G401 (cell line): ENCODE results near the gene FFAR3. TPM values are rescaled to one million over a fixed set of nuclear protein-coding genes. Genes with fewer than 3 reads are reported as not detected.

ENCODE experiments used
- DNase-seq: peaks from one replicate; pipeline ENCODE4 v3.0.0-alpha.2; 2015; ENCODE audit warnings: low spot score
- in situ Hi-C: cut with HindIII; loops from 2 replicates; pipeline ENCODE4 v1.10.0; 2016; ENCODE audit warnings: low sequenced_read_pairs, mixed read lengths
- total RNA-seq: library from RNA; depleted of rRNA; stranded (reverse); fragments of >200 nt; shearing (Covaris generic); gene quantifications from 2 replicates; pipeline ENCODE4 v1.2.3, GENCODE V29; 2014; rRNA removed

The FFAR3 gene
- total RNA-seq, result not detected in 2 replicates

- in situ Hi-C loops, result no loop called here
- no peak for DNase-seq
Measured at GRCh38 chr19:35357867-35358573, at the start of gene FFAR3. TSS of gene FFAR3 (plus strand) at chr19:35358460. CDS start at chr19:35358891, 431 bp downstream.

- in situ Hi-C loops, result no loop called here
- DNase-seq, result no peak
Measured at GRCh38 chr19:35308910-35309309, 49.4 kb upstream of the FFAR3 start.

GRCh38 chr19:35309481-35310279 lies 48.6 kb upstream of the FFAR3 start:
- DNase-seq, result no peak
- in situ Hi-C loops, result no loop called here

- in situ Hi-C loops, result no loop called here
- DNase-seq, result no peak
Measured at GRCh38 chr19:35310331-35310730, 47.9 kb upstream of the FFAR3 start.

GRCh38 chr19:35310811-35311465 lies 47.3 kb upstream of the FFAR3 start:
- in situ Hi-C loops, result no loop called here
- no peak for DNase-seq

GRCh38 chr19:35311901-35312665 lies 46.2 kb upstream of the FFAR3 start:
- in situ Hi-C loops, result no loop called here
- no peak for DNase-seq

GRCh38 chr19:35313587-35313986 lies 44.7 kb upstream of the FFAR3 start:
- in situ Hi-C loops, result no loop called here
- no peak for DNase-seq

- in situ Hi-C loops, result no loop called here
Measured at GRCh38 chr19:35314031-35314430, 44.2 kb upstream of the FFAR3 start.

GRCh38 chr19:35314858-35315470 lies 43.3 kb upstream of the FFAR3 start:
- in situ Hi-C loops, result no loop called here
- DNase-seq, result no peak

More at GRCh38 chr19:35314031-35314430, 44.2 kb upstream of the FFAR3 start:
- no peak for DNase-seq

- no peak for DNase-seq
- in situ Hi-C loops, result no loop called here
Measured at GRCh38 chr19:35315883-35316282, 42.4 kb upstream of the FFAR3 start.

- DNase-seq, result no peak
- in situ Hi-C loops, result no loop called here
Measured at GRCh38 chr19:35316560-35316959, 41.7 kb upstream of the FFAR3 start.

- DNase-seq, result no peak
- in situ Hi-C loops, result no loop called here
Measured at GRCh38 chr19:35317464-35318043, 40.7 kb upstream of the FFAR3 start.

- DNase-seq, result no peak
Measured at GRCh38 chr19:35318679-35319448, 39.4 kb upstream of the FFAR3 start.

GRCh38 chr19:35320065-35320713 lies 38.1 kb upstream of the FFAR3 start:
- in situ Hi-C loops, result no loop called here
- no peak for DNase-seq

More at GRCh38 chr19:35318679-35319448, 39.4 kb upstream of the FFAR3 start:
- in situ Hi-C loops, result no loop called here

- in situ Hi-C loops, result no loop called here
- no peak for DNase-seq
Measured at GRCh38 chr19:35321291-35321690, 37.0 kb upstream of the FFAR3 start.

GRCh38 chr19:35322014-35322413 lies 36.2 kb upstream of the FFAR3 start:
- DNase-seq, result no peak
- in situ Hi-C loops, result no loop called here

GRCh38 chr19:35327642-35328041 lies 30.6 kb upstream of the FFAR3 start:
- in situ Hi-C loops, result no loop called here
- DNase-seq, result no peak
